ENCODE results near the gene P2RY6. TPM values are rescaled to one million over a fixed set of nuclear protein-coding genes. Genes with fewer than 3 reads are reported as not detected.
A peak's percentile ranks its signal among the peaks of the same experiment; 100 is the strongest.

P2RY6 gene
- total and polyA plus RNA-seq, 10 of the 15 experiments (the other 5 are each of a cell fraction or from before 2014, with no cell fraction given): 0.05 to 0.90 (median 0.22) TPM; not detected in 4

GRCh38 chr11:73334384-73335203 lies 62.5 kb downstream of the P2RY6 start:
- ChIA-PET RAD21 (ENCODE audit: unreplicated experiment) (interaction anchor here (0.6 to 6.2 kb wide), 21 partner anchors 9 to 449 kb away, joined by 3 to 227 read pairs (median 5); partner anchors contain the start of gene ARHGEF17), SMC1A (ENCODE audit: uncharacterized antibody, unreplicated experiment) (interaction anchor here (1.3 to 6.2 kb wide), 16 partner anchors 7 to 150 kb away, joined by 3 to 134 read pairs (median 8); partner anchors contain the start of gene ARHGEF17), POLR2A (interaction anchor here (0.6 to 3.0 kb wide), 7 partner anchors 7 to 178 kb away, joined by 3 to 26 read pairs (median 5); partner anchors contain the start of gene ARHGEF17), CTCF (interaction anchor here (0.5 to 9.3 kb wide), 29 partner anchors 8 to 864 kb away, joined by 3 to 326 read pairs (median 6); partner anchors contain the start of gene ARHGEF17)
- H3K27me3 ChIP-seq (replicated peaks in 1 of 2; ENCODE audit: control insufficient read depth in 2 of 2, insufficient read depth in 2 of 2, low read length in 1 of 2): no peaks in the 10 kb centered on the region
- H3K9me3 ChIP-seq (replicated peaks; ENCODE audit: control insufficient read depth, insufficient read depth, low read length): no peaks in the 10 kb centered on the region
- no peaks in the 10 kb centered on the region for H3K79me2 ChIP-seq (ENCODE audit: control insufficient read depth, insufficient read depth, low read length)
- intact Hi-C loops (cut with micrococcal nuclease; ENCODE audit: unreplicated experiment): loop anchor here (1.0 to 2.0 kb wide), 4 partner anchors 27 to 150 kb away; no protein-coding TSS in a partner anchor
- in situ Hi-C loops (cut with MboI): loop anchor here (5.0 kb wide), 1 partner anchor 42 kb away; no protein-coding TSS in a partner anchor
- peak in 2 of 3 experiments; percentile 25 to 62; a peak in 3 of 6 replicates for TF ChIP-seq CTCF (IDR thresholded peaks at IDR 0.05 in 2 of 3, conservative IDR thresholded peaks at IDR 0.05 in 1 of 3; ENCODE audit: control insufficient read depth in 2 of 3, extremely low read depth in 1 of 3, insufficient read depth in 1 of 3, low read depth in 3 of 3, low read length in 3 of 3)
- TF ChIP-seq RAD21 (IDR thresholded peaks at IDR 0.05; ENCODE audit: insufficient read depth, low read depth, low read length): peak; percentile 71
- TF ChIP-seq IKZF1 (conservative IDR thresholded peaks at IDR 0.05): no peak
- peak; percentile 6 for TF ChIP-seq SIX5 (IDR thresholded peaks at IDR 0.05; ENCODE audit: low read depth, low read length, severe bottlenecking)
- no peak for TF ChIP-seq IRF4 (IDR thresholded peaks at IDR 0.05; ENCODE audit: low read depth, low read length)
- TF ChIP-seq HDGF (IDR thresholded peaks at IDR 0.05): 0 out of 2 replicates have a peak, but pooled peaks have one; percentile 12
- peak; percentile 71; the same call in 1 of the 2 replicates for TF ChIP-seq YY1 (IDR thresholded peaks at IDR 0.05; ENCODE audit: low read depth, low read length)
- peak; percentile 41; the same call in 1 of the 2 replicates for TF ChIP-seq SMC3 (IDR thresholded peaks at IDR 0.05; ENCODE audit: borderline replicate concordance, low read length)
- 47% methylated on average over 6 of the region's 6 CpGs for WGBS (ENCODE audit: insufficient coverage, insufficient replicate concordance, low lambda C conversion rate, missing lambda C conversion rate)
- H3K4me3 ChIP-seq: no peak overlapping the region
- peaks cover 14% of the 10 kb centered on the region for H3K4me1 ChIP-seq (ENCODE audit: control insufficient read depth, insufficient read depth, low read length)
- H2AFZ ChIP-seq (ENCODE audit: control insufficient read depth, low read depth, low read length): no peak overlapping the region
- no TSS peak for BruUV-seq (replicated peaks)
- DNase-seq (ENCODE audit: low read depth, low spot score) (no peak), FAIRE-seq (peak; percentile 44), ATAC-seq (peak; percentile 85)
- H4K20me1 ChIP-seq (ENCODE audit: control insufficient read depth, insufficient read depth): no peaks in the 10 kb centered on the region
- 0 out of 4 replicates have a peak, but pooled peaks cover 0 to 2% of the 10 kb centered on the region in 2 experiments for H3K36me3 ChIP-seq (ENCODE audit: control insufficient read depth in 2 of 2, insufficient read depth in 2 of 2, low read length in 1 of 2)
- H3K27ac ChIP-seq (ENCODE audit: control insufficient read depth, insufficient read depth): 0 out of 2 replicates have a peak overlapping the region, but pooled peaks have one; percentile 40
- peak overlapping the region; percentile 32; the same call in 1 of the 2 replicates for H3K9ac ChIP-seq (ENCODE audit: control insufficient read depth, insufficient read depth, low read length)
- no peak overlapping the region for H3K4me2 ChIP-seq (ENCODE audit: control insufficient read depth, insufficient read depth)
